ENCODE data around the gene SLIT3.

- TF ChIP-seq, protein P1, sequence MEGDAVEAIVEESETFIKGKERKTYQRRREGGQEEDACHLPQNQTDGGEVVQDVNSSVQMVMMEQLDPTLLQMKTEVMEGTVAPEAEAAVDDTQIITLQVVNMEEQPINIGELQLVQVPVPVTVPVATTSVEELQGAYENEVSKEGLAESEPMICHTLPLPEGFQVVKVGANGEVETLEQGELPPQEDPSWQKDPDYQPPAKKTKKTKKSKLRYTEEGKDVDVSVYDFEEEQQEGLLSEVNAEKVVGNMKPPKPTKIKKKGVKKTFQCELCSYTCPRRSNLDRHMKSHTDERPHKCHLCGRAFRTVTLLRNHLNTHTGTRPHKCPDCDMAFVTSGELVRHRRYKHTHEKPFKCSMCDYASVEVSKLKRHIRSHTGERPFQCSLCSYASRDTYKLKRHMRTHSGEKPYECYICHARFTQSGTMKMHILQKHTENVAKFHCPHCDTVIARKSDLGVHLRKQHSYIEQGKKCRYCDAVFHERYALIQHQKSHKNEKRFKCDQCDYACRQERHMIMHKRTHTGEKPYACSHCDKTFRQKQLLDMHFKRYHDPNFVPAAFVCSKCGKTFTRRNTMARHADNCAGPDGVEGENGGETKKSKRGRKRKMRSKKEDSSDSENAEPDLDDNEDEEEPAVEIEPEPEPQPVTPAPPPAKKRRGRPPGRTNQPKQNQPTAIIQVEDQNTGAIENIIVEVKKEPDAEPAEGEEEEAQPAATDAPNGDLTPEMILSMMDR (IDR thresholded peaks at IDR 0.05; ENCODE audit: borderline replicate concordance, extremely low read depth, low read length, poor library complexity, severe bottlenecking): no peak
- TF ChIP-seq EZH2 (IDR thresholded peaks at IDR 0.05; ENCODE audit: borderline replicate concordance, low read depth, low read length, severe bottlenecking): no peak
Observed at GRCh38 chr5:168820874-168821273, 480.1 kb downstream of the SLIT3 start.

Data from DND-41 (cell line).